OCI-M2 (cell line): ENCODE measurements around the gene FRMD6.
"Not testable (repeated sequence)": the region's sequence is repeated elsewhere in the genome, so short reads cannot be mapped to it uniquely, and the experiment has no call there.

Source experiments
- DNase-seq: peaks from one replicate; lab custom pipeline; 2025; ENCODE audit not compliant: unreplicated experiment; lab: John Stamatoyannopoulos, UW

Gene FRMD6

GRCh38 chr14:51766586-51766985 is 114.9 kb downstream of the FRMD6 start:
- DNase-seq: not testable (repeated sequence)

- not testable (repeated sequence) for DNase-seq
Observed at GRCh38 chr14:51769261-51769660, 117.6 kb downstream of the FRMD6 start.

- no peak for DNase-seq
Observed at GRCh38 chr14:51774209-51774608, 122.5 kb downstream of the FRMD6 start.

- peak; percentile 14 for DNase-seq
Observed at GRCh38 chr14:51776102-51776894, 124.6 kb downstream of the FRMD6 start.

- peak; percentile 42 for DNase-seq
Observed at GRCh38 chr14:51780006-51780692, 128.4 kb downstream of the FRMD6 start.
